IMR-90 (cell line): ENCODE results near the gene ABCA9. TPM values are rescaled to one million over a fixed set of nuclear protein-coding genes. Genes with fewer than 3 reads are reported as not detected.

Experiments
- ATAC-seq: fragments of 200-7000 bp; cut with Tn5 transposase; 2 replicates; pipeline ENCODE4 v1.9.1; 2020; ENCODE audit warnings: low read depth, mild to moderate bottlenecking, moderate library complexity
- BruUV-seq: library from RNA; stranded (reverse); fragments of 400-500 nt; replicated peaks from 2 replicates; lab custom pipeline; 2021; lab: Mats Ljungman, UMichigan
- CTCF ChIA-PET: fragments of 300-600 bp; formaldehyde crosslinking; extraction: SDS; loops from one replicate; lab custom pipeline; 2021; ENCODE audit warnings: antibody characterized with exemption; lab: Yijun Ruan, JAX
- POLR2A ChIA-PET: fragments of 300-600 bp; sonication (Branson Sonifier 250); formaldehyde crosslinking; loops from one replicate; lab custom pipeline; 2022; ENCODE audit warnings: antibody characterized with exemption; ENCODE audit not compliant: unreplicated experiment; lab: Charles Lee
- DNase-seq: peaks from one replicate; pipeline ENCODE4 v3.0.0; 2013
- H2AFZ ChIP-seq: replicated peaks from 2 replicates; pipeline ENCODE3; 2013; ENCODE audit warnings: low read length, mild to moderate bottlenecking; ENCODE audit not compliant: poor library complexity
- H2AK5ac ChIP-seq: 2 replicates; pipeline ENCODE4 v1.6.1; 2013; ENCODE audit warnings: low read depth, low read length, inconsistent platforms
- H2AK9ac ChIP-seq: replicated peaks from 2 replicates; pipeline ENCODE3; 2013; ENCODE audit warnings: mild to moderate bottlenecking, low read depth, low read length, moderate library complexity; ENCODE audit not compliant: poor library complexity
- H2BK120ac ChIP-seq: 2 replicates; pipeline ENCODE4 v1.6.1; 2013; ENCODE audit warnings: low read depth, low read length, inconsistent platforms
- H2BK15ac ChIP-seq: 3 replicates; pipeline ENCODE4 v1.6.1; 2013; ENCODE audit warnings: low read depth, low read length, inconsistent platforms
- H2BK20ac ChIP-seq: 2 replicates; pipeline ENCODE4 v1.6.1; 2013; ENCODE audit warnings: low read depth, mild to moderate bottlenecking, inconsistent platforms, low read length, moderate library complexity
- H2BK5ac ChIP-seq: 2 replicates; pipeline ENCODE4 v1.6.1; 2013; ENCODE audit warnings: mild to moderate bottlenecking, low read depth, low read length, inconsistent platforms; ENCODE audit not compliant: poor library complexity, severe bottlenecking
- H3K14ac ChIP-seq: replicated peaks from 2 replicates; pipeline ENCODE4 v1.6.1; 2013; ENCODE audit warnings: low read depth, low read length, inconsistent platforms
- H3K18ac ChIP-seq: 2 replicates; pipeline ENCODE4 v1.6.1; 2013; ENCODE audit warnings: low read depth, low read length, control low read depth
- H3K23ac ChIP-seq: 2 replicates; pipeline ENCODE4 v1.6.1; 2013; ENCODE audit warnings: low read depth, low read length, inconsistent platforms
- H3K27ac ChIP-seq: 2 replicates; pipeline ENCODE4 v1.5.1; 2013; ENCODE audit warnings: mild to moderate bottlenecking, control low read depth, low read length; ENCODE audit not compliant: insufficient read depth
- H3K27me3 ChIP-seq: 2 replicates; pipeline ENCODE4 v1.6.1; 2013; ENCODE audit warnings: low read length; ENCODE audit not compliant: control insufficient read depth, insufficient read depth
- H3K36me3 ChIP-seq: 2 replicates; pipeline ENCODE4 v1.6.1; 2013; ENCODE audit warnings: low read length, mixed read lengths; ENCODE audit not compliant: control insufficient read depth, insufficient read depth
- H3K4ac ChIP-seq: 2 replicates; pipeline ENCODE4 v1.6.1; 2013; ENCODE audit warnings: low read depth, low read length, inconsistent platforms
- H3K4me1 ChIP-seq: 2 replicates; pipeline ENCODE4 v1.6.1; 2013; ENCODE audit warnings: low read length, mixed read lengths; ENCODE audit not compliant: control insufficient read depth, insufficient read depth
- H3K4me2 ChIP-seq: 2 replicates; pipeline ENCODE4 v1.6.1; 2013; ENCODE audit warnings: low read depth, mild to moderate bottlenecking, control low read depth, low read length, moderate library complexity
- H3K4me3 ChIP-seq: 2 replicates; pipeline ENCODE4 v1.5.1; 2013; ENCODE audit warnings: low read depth, mild to moderate bottlenecking, control low read depth, low read length, moderate library complexity; ENCODE audit not compliant: insufficient read depth
- H3K56ac ChIP-seq: 2 replicates; pipeline ENCODE4 v1.6.1; 2013; ENCODE audit warnings: low read length, inconsistent platforms; ENCODE audit not compliant: insufficient read depth; ENCODE audit errors: extremely low read depth
- H3K79me1 ChIP-seq, 2 experiments: 2 replicates each; pipeline ENCODE4 v1.6.1; 2013; ENCODE audit warnings: low read length in 2 of 2, inconsistent platforms in 1 of 2, low read depth in 1 of 2
- H3K9ac ChIP-seq: 2 replicates; pipeline ENCODE4 v1.6.1; 2013; ENCODE audit warnings: low read depth, low read length, control low read depth
- H3K9me1 ChIP-seq: 2 replicates; pipeline ENCODE4 v1.6.1; 2013; ENCODE audit warnings: low read length, inconsistent platforms; ENCODE audit not compliant: insufficient read depth
- H3K9me3 ChIP-seq: 2 replicates; pipeline ENCODE4 v1.6.1; 2013; ENCODE audit warnings: low read length; ENCODE audit not compliant: control insufficient read depth, insufficient read depth
- H4K20me1 ChIP-seq: 2 replicates; pipeline ENCODE4 v1.6.1; 2013; ENCODE audit warnings: low read length, inconsistent platforms; ENCODE audit not compliant: insufficient read depth
- H4K5ac ChIP-seq: 2 replicates; pipeline ENCODE4 v1.6.1; 2013; ENCODE audit warnings: mild to moderate bottlenecking, low read depth, low read length, control low read depth
- H4K8ac ChIP-seq, 2 experiments: 2 replicates each; pipeline ENCODE4 v1.6.1; 2013; ENCODE audit warnings: low read depth in 2 of 2, low read length in 2 of 2, control low read depth in 1 of 2, inconsistent platforms in 1 of 2
- H4K91ac ChIP-seq: 2 replicates; pipeline ENCODE4 v1.6.1; 2013; ENCODE audit warnings: low read depth, low read length, inconsistent platforms; ENCODE audit not compliant: insufficient read depth
- RCOR1 ChIP-seq: IDR thresholded peaks from 2 replicates; pipeline ENCODE4 v1.6.1; 2012; ENCODE audit warnings: mild to moderate bottlenecking, low read length, improper control_type of control experiment; ENCODE audit not compliant: insufficient replicate concordance
- WGBS, 2 experiments: methylation state at CpG; one replicate each; pipeline versions ENCODE4 v1.1.5 to v1.1.7; 2013; ENCODE audit warnings: missing lambda C conversion rate in 2 of 2; ENCODE audit not compliant: insufficient read length in 1 of 2; ENCODE audit errors: extremely low coverage in 2 of 2; 5-methylcytosine and 5-hydroxymethylcytosine counted together
- dilution Hi-C: fragments of 300-500 bp; cut with HindIII; formaldehyde crosslinking; loops from one replicate; pipeline ENCODE4 v1.14.3; 2018; ENCODE audit warnings: low sequenced_read_pairs; ENCODE audit not compliant: unreplicated experiment
- in situ Hi-C: fragments of 300-500 bp; cut with MboI; formaldehyde crosslinking; loops from 3 replicates; pipeline ENCODE4 v1.14.3; 2019; ENCODE audit warnings: low sequenced_read_pairs, inconsistent platforms, mixed read lengths
- intact Hi-C: fragments of 100-400 bp; cut with micrococcal nuclease; formaldehyde crosslinking; loops from 2 replicates; pipeline ENCODE4 v1.10.0; 2022
- polyA plus RNA-seq, 3 experiments: library from polyadenylated mRNA; depleted of rRNA; stranded (reverse); fragments of >200 nt; gene quantifications; 2 replicates each; pipeline ENCODE4 v1.2.3, GENCODE V29; 2012; ENCODE audit warnings: low replicate concordance in 1 of 3
- total RNA-seq: library from RNA; depleted of rRNA; stranded (reverse); fragments of >200 nt; gene quantifications from 2 replicates; pipeline ENCODE4 v1.2.3, GENCODE V29; 2012

The ABCA9 gene
- total and polyA plus RNA-seq, 2 of the 4 experiments (the other 2 are of a cell fraction) = under 0.01 TPM; not detected in 1

DNA sequence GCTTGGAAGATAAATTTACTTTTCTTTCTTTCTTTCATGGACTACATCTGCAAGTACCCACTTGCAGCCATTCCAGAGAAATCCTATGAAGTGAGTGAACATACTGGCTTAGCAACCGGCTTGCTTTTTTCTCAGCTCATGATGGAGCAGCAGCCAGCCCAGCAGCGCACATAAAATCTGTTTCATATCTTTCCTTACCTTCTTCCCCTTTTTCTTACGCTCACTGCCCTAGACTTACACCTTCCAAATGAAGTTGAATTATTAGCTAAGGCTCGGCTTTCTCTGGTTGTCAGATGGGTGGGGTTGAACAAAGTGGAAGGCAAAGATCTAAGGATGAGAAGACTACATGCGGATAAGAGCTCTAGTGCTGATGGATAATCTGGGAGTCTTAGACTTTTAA is 91.6 kb downstream of the ABCA9 start:
- TF ChIP-seq RCOR1 = no peak
- POLR2A ChIA-PET = interaction anchor here (0.6 kb wide), 1 partner anchor 1298 kb away, joined by 6 read pairs; no protein-coding TSS in a partner anchor
- Histone ChIP-seq H3K9me1 (no peaks in the 10 kb centered on the region), H4K91ac (no peak overlapping the region), H3K4me3 (no peak overlapping the region), H3K9me3 (no peaks in the 10 kb centered on the region), H2AFZ (no peak overlapping the region), H3K9ac (no peak overlapping the region), H3K4me1 (no peaks in the 10 kb centered on the region), H2BK5ac (no peak overlapping the region), H3K4me2 (no peak overlapping the region), H4K8ac (no peak overlapping the region), H3K36me3 (no peaks in the 10 kb centered on the region), H3K18ac (no peak overlapping the region), H3K27me3 (no peaks in the 10 kb centered on the region), H2BK120ac (no peak overlapping the region), H2AK5ac (no peak overlapping the region), H3K4ac (no peak overlapping the region), H4K20me1 (no peaks in the 10 kb centered on the region), H3K27ac (no peak overlapping the region), H2BK20ac (no peak overlapping the region), H3K56ac (no peak overlapping the region), H3K14ac (no peak overlapping the region), H2AK9ac (no peak overlapping the region), H2BK15ac (no peak overlapping the region), H3K79me1 (no peaks in the 10 kb centered on the region), H3K23ac (no peak overlapping the region), H4K5ac (no peak overlapping the region)
- in situ Hi-C loops = no loop called here
- CTCF ChIA-PET = interaction anchor here (1.1 to 1.5 kb wide), 2 partner anchors 197 kb away, joined by 3 to 5 read pairs; no protein-coding TSS in a partner anchor
- intact Hi-C loops = loop anchor here (2.0 kb wide), 1 partner anchor 28 kb away; no protein-coding TSS in a partner anchor
- no CpG with 5 or more reads among the region's 5 CpGs for WGBS, 2 experiments
- dilution Hi-C loops = no loop called here
- DNase-seq (no peak), ATAC-seq (no peak)
- BruUV-seq = no TSS peak
